Measurements from ENCODE around the gene ZBTB25. TPM values are rescaled to one million over a fixed set of nuclear protein-coding genes. Genes with fewer than 3 reads are reported as not detected.

ZBTB25 gene
- total and polyA plus RNA-seq, 2 donors (not counting 1 experiment from before 2014, with no cell fraction given): 7.2 to 9.2 TPM

GRCh38 chr14:64540208-64541202 lies 36.9 kb upstream of the ZBTB25 start, which contains the start of gene HSPA2:
Gene HSPA2 (plus strand): TSS chr14:64540741. CDS start chr14:64540850, 109 bp downstream.
- H3K27me3 ChIP-seq (ENCODE audit: control insufficient read depth, insufficient read depth, low read length): peaks cover 12% of the 10 kb centered on the region
- H3K79me2 ChIP-seq (ENCODE audit: control insufficient read depth, insufficient read depth, low read length): no peaks in the 10 kb centered on the region
- DNase-seq (ENCODE audit: low read depth in 2 of 2): peak; percentile 99 to 100
- H4K20me1 ChIP-seq (ENCODE audit: control insufficient read depth, extremely low read depth, insufficient read depth, low read length): no peaks in the 10 kb centered on the region
- peaks cover 6% of the 10 kb centered on the region for H3K9me3 ChIP-seq (ENCODE audit: control insufficient read depth, insufficient read depth, low read depth, low read length)
- H3K9ac ChIP-seq (ENCODE audit: insufficient read depth, low read length): peak within 1 kb of the TSS; percentile 50
- peak within 1 kb of the TSS; percentile 87 for H3K4me2 ChIP-seq (ENCODE audit: extremely low read depth, insufficient read depth, low read length)
- no peaks in the 10 kb centered on the region for H3K36me3 ChIP-seq (ENCODE audit: control insufficient read depth, insufficient read depth, low read length)
- H2AFZ ChIP-seq (ENCODE audit: low read length): peak within 1 kb of the TSS; percentile 79
- H3K4me1 ChIP-seq (ENCODE audit: control insufficient read depth, extremely low read depth, insufficient read depth, low read length): peaks cover 6% of the 10 kb centered on the region
- peak within 1 kb of the TSS; percentile 73 for H3K27ac ChIP-seq (ENCODE audit: insufficient read depth, low read length)
- peak; percentile 70 to 76 for TF ChIP-seq CTCF (conservative IDR thresholded peaks at IDR 0.05 in 1 of 2, IDR thresholded peaks at IDR 0.05 in 1 of 2; ENCODE audit: low read depth in 1 of 2, low read length in 2 of 2)
- no peak for TF ChIP-seq EZH2 (IDR thresholded peaks at IDR 0.05; ENCODE audit: low read length, missing control alignments)
- peak within 1 kb of the TSS; percentile 63 to 68 (median 66) for H3K4me3 ChIP-seq (replicated peaks in 1 of 4; ENCODE audit: control extremely low read depth in 1 of 4, insufficient read depth in 1 of 4, low read depth in 3 of 4, low read length in 4 of 4)

GRCh38 chr14:64536488-64537245 lies 33.0 kb upstream of the ZBTB25 start:
- H3K9me3 ChIP-seq (ENCODE audit: control insufficient read depth, insufficient read depth, low read depth, low read length): peaks cover 6% of the 10 kb centered on the region
- H3K4me3 ChIP-seq (replicated peaks in 1 of 4; ENCODE audit: control extremely low read depth in 1 of 4, insufficient read depth in 1 of 4, low read depth in 3 of 4, low read length in 4 of 4): no peak overlapping the region
- H3K9ac ChIP-seq (ENCODE audit: insufficient read depth, low read length): no peak overlapping the region
- H3K27ac ChIP-seq (ENCODE audit: insufficient read depth, low read length): no peak overlapping the region
- no peak overlapping the region for H2AFZ ChIP-seq (ENCODE audit: low read length)
- H3K4me1 ChIP-seq (ENCODE audit: control insufficient read depth, extremely low read depth, insufficient read depth, low read length): peaks cover 3% of the 10 kb centered on the region
- no peaks in the 10 kb centered on the region for H3K79me2 ChIP-seq (ENCODE audit: control insufficient read depth, insufficient read depth, low read length)
- peak in 1 of 2 donors; percentile 80 for DNase-seq (ENCODE audit: low read depth in 2 of 2)
- H3K27me3 ChIP-seq (ENCODE audit: control insufficient read depth, insufficient read depth, low read length): peaks cover 7% of the 10 kb centered on the region
- no peak overlapping the region for H3K4me2 ChIP-seq (ENCODE audit: extremely low read depth, insufficient read depth, low read length)
- H4K20me1 ChIP-seq (ENCODE audit: control insufficient read depth, extremely low read depth, insufficient read depth, low read length): no peaks in the 10 kb centered on the region
- TF ChIP-seq EZH2 (IDR thresholded peaks at IDR 0.05; ENCODE audit: low read length, missing control alignments) (no peak), CTCF (conservative IDR thresholded peaks at IDR 0.05 in 1 of 2, IDR thresholded peaks at IDR 0.05 in 1 of 2; ENCODE audit: low read depth in 1 of 2, low read length in 2 of 2) (no peak)
- H3K36me3 ChIP-seq (ENCODE audit: control insufficient read depth, insufficient read depth, low read length): no peaks in the 10 kb centered on the region

- Histone ChIP-seq H3K27me3 (ENCODE audit: control insufficient read depth, insufficient read depth, low read length) (no peaks in the 10 kb centered on the region), H3K4me1 (ENCODE audit: control insufficient read depth, extremely low read depth, insufficient read depth, low read length) (no peaks in the 10 kb centered on the region), H4K20me1 (ENCODE audit: control insufficient read depth, extremely low read depth, insufficient read depth, low read length) (no peaks in the 10 kb centered on the region), H3K9ac (ENCODE audit: insufficient read depth, low read length) (no peak overlapping the region), H3K36me3 (ENCODE audit: control insufficient read depth, insufficient read depth, low read length) (no peaks in the 10 kb centered on the region), H3K27ac (ENCODE audit: insufficient read depth, low read length) (no peak overlapping the region), H3K4me2 (ENCODE audit: extremely low read depth, insufficient read depth, low read length) (no peak overlapping the region), H3K4me3 (replicated peaks in 1 of 4; ENCODE audit: control extremely low read depth in 1 of 4, insufficient read depth in 1 of 4, low read depth in 3 of 4, low read length in 4 of 4) (no peak overlapping the region), H3K79me2 (ENCODE audit: control insufficient read depth, insufficient read depth, low read length) (no peaks in the 10 kb centered on the region), H2AFZ (ENCODE audit: low read length) (no peak overlapping the region), H3K9me3 (ENCODE audit: control insufficient read depth, insufficient read depth, low read depth, low read length) (no peaks in the 10 kb centered on the region)
- no peak for TF ChIP-seq EZH2 (IDR thresholded peaks at IDR 0.05; ENCODE audit: low read length, missing control alignments)
- no peak for TF ChIP-seq CTCF (conservative IDR thresholded peaks at IDR 0.05 in 1 of 2, IDR thresholded peaks at IDR 0.05 in 1 of 2; ENCODE audit: low read depth in 1 of 2, low read length in 2 of 2)
- DNase-seq (ENCODE audit: low read depth in 2 of 2): no peak
Measured at GRCh38 chr14:64531567-64531966, 27.9 kb upstream of the ZBTB25 start.
